Neural crest cell (in vitro differentiated cells): Measurements from ENCODE around the gene SUPV3L1. TPM values are rescaled to one million over a fixed set of nuclear protein-coding genes. Genes with fewer than 3 reads are reported as not detected.
A peak's percentile ranks its signal among the peaks of the same experiment; 100 is the strongest.

Experiments
- DNase-seq: peaks from one replicate; pipeline ENCODE4 v3.0.0; 2021; ENCODE audit warnings: low read depth, mixed read lengths, low spot score
- H3K27ac Mint-ChIP-seq: one replicate; pipeline ENCODE4 v1.8.0; 2021; ENCODE audit warnings: mild to moderate bottlenecking, mixed read lengths; ENCODE audit not compliant: unreplicated experiment
- H3K27me3 Mint-ChIP-seq: 2 replicates; pipeline ENCODE4 v1.8.0; 2021; ENCODE audit warnings: low read depth, mild to moderate bottlenecking, mixed read lengths
- H3K36me3 Mint-ChIP-seq: 2 replicates; pipeline ENCODE4 v1.8.0; 2021; ENCODE audit warnings: low read depth, mild to moderate bottlenecking, mixed read lengths
- H3K4me1 Mint-ChIP-seq: 2 replicates; pipeline ENCODE4 v1.8.0; 2021; ENCODE audit warnings: mixed read lengths
- H3K4me3 Mint-ChIP-seq: one replicate; pipeline ENCODE4 v1.8.0; 2021; ENCODE audit warnings: mild to moderate bottlenecking, mixed read lengths
- H3K9me3 Mint-ChIP-seq: 2 replicates; pipeline ENCODE4 v1.8.0; 2021; ENCODE audit warnings: mixed read lengths
- total RNA-seq: library from RNA; stranded (reverse); gene quantifications from 2 replicates; pipeline ENCODE4 v1.2.1, GENCODE V29; 2021
- TF ChIP-seq, protein P1 (sequence below): fragments of 200-600 bp; sonication (generic); conservative IDR thresholded peaks from 2 replicates; pipeline ENCODE4 v1.5.0; 2021; ENCODE audit warnings: antibody characterized with exemption, mild to moderate bottlenecking

Gene SUPV3L1
- total RNA-seq, 1 donor from 2014 or later = 39.4 TPM

DNA sequence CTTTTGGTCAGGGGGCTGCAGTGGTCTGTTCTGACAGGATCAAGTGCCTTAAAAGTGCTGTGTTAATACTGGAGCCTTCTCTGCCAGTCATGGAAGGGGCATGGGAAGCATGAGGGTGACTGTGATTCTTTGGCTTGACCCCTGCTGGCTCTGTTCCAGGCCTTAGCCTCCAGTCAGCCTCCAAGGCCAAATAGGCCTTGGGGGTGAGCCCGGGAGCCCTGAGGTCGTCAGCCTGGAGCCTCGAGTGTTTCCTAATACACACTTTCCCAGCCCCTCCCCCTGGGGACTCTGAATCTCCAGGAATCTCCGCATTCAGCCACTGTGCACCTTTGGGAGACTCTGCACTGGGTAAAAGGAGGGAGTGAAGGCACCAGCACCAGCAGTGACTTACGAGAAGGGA, 50.1 kb downstream of the SUPV3L1 start:
- H3K9me3 Mint-ChIP-seq = no peaks in the 10 kb centered on the region
- peaks cover 24% of the 10 kb centered on the region for H3K4me1 Mint-ChIP-seq
- H3K27me3 Mint-ChIP-seq = no peaks in the 10 kb centered on the region

GRCh38 chr10:69232252-69232651, 52.2 kb downstream of the SUPV3L1 start:
- no peak for DNase-seq
- no peaks in the 10 kb centered on the region for H3K9me3 Mint-ChIP-seq
- H3K36me3 Mint-ChIP-seq = no peaks in the 10 kb centered on the region
- no peak overlapping the region for H3K4me3 Mint-ChIP-seq
- H3K4me1 Mint-ChIP-seq = peaks cover 14% of the 10 kb centered on the region
- no peaks in the 10 kb centered on the region for H3K27me3 Mint-ChIP-seq
- TF ChIP-seq, protein P1, sequence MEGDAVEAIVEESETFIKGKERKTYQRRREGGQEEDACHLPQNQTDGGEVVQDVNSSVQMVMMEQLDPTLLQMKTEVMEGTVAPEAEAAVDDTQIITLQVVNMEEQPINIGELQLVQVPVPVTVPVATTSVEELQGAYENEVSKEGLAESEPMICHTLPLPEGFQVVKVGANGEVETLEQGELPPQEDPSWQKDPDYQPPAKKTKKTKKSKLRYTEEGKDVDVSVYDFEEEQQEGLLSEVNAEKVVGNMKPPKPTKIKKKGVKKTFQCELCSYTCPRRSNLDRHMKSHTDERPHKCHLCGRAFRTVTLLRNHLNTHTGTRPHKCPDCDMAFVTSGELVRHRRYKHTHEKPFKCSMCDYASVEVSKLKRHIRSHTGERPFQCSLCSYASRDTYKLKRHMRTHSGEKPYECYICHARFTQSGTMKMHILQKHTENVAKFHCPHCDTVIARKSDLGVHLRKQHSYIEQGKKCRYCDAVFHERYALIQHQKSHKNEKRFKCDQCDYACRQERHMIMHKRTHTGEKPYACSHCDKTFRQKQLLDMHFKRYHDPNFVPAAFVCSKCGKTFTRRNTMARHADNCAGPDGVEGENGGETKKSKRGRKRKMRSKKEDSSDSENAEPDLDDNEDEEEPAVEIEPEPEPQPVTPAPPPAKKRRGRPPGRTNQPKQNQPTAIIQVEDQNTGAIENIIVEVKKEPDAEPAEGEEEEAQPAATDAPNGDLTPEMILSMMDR = no peak
- H3K27ac Mint-ChIP-seq = no peak overlapping the region

More for the DNA sequence above, 50.1 kb downstream of the SUPV3L1 start:
- DNase-seq = no peak
- H3K4me3 Mint-ChIP-seq = no peak overlapping the region
- TF ChIP-seq, protein P1 = no peak
- H3K27ac Mint-ChIP-seq = no peak overlapping the region
- no peaks in the 10 kb centered on the region for H3K36me3 Mint-ChIP-seq

DNA sequence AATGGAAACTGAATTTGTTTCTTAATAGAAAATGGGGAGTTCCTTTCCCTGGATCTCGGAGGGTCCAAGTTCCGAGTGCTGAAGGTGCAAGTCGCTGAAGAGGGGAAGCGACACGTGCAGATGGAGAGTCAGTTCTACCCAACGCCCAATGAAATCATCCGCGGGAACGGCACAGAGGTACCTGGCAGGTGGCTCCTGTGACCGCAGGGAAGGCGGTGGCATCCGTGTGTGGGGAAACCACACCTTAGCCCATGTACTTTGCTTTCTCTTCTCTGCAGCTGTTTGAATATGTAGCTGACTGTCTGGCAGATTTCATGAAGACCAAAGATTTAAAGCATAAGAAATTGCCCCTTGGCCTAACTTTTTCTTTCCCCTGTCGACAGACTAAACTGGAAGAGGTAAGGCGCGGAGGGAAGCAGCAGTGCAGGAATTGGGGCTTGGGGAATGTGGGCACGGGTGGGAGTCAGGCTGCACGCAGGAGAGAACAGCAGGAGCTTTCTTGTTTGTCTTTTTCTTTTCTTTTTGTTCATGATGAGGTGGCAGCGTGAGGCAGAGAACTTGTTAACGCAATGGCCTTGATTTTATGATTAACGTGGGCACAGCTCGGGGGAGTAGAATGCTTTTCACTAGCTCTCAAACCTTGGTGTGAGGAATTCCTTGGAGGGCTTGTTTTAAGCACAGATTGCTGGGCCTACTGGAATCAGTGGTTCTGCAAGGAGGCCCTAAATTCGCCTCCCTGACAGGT, 52.9 kb downstream of the SUPV3L1 start:
- DNase-seq = no peak
- H3K27me3 Mint-ChIP-seq = no peaks in the 10 kb centered on the region
- peaks cover 14% of the 10 kb centered on the region for H3K4me1 Mint-ChIP-seq
- H3K36me3 Mint-ChIP-seq = no peaks in the 10 kb centered on the region
- TF ChIP-seq, protein P1 = no peak
- H3K9me3 Mint-ChIP-seq = no peaks in the 10 kb centered on the region
- peak overlapping the region; percentile 59 for H3K27ac Mint-ChIP-seq
- no peak overlapping the region for H3K4me3 Mint-ChIP-seq

DNA sequence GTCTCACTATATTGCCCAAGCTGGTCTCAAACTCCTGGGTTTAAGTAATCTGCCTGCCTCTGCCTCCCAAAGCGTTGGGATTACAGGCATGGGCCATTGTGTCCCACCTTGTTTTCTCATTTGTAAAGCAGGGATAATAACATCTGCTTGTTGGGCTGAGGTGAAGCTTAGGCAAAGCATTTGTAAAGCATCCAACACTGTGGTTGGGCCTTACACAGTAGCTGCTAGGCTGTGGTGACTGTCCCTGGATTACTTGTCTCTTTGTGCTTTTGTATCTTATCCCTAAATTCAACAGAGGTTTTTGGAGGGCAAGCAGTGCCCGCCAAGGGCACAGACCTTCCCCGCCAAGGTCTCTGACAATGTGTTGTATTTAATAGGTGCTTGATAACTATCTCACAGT, 54.4 kb downstream of the SUPV3L1 start:
- H3K4me3 Mint-ChIP-seq = no peak overlapping the region
- H3K4me1 Mint-ChIP-seq = peaks cover 14% of the 10 kb centered on the region
- H3K27me3 Mint-ChIP-seq = no peaks in the 10 kb centered on the region
- no peaks in the 10 kb centered on the region for H3K9me3 Mint-ChIP-seq
- H3K36me3 Mint-ChIP-seq = no peaks in the 10 kb centered on the region
- no peak overlapping the region for H3K27ac Mint-ChIP-seq
- TF ChIP-seq, protein P1 = no peak
- no peak for DNase-seq

GRCh38 chr10:69237528-69238159, 57.6 kb downstream of the SUPV3L1 start:
- H3K9me3 Mint-ChIP-seq = no peaks in the 10 kb centered on the region
- H3K4me3 Mint-ChIP-seq = no peak overlapping the region
- H3K4me1 Mint-ChIP-seq = peaks cover 20% of the 10 kb centered on the region
- H3K36me3 Mint-ChIP-seq = no peaks in the 10 kb centered on the region
- TF ChIP-seq, protein P1 = peak; percentile 96
- no peak overlapping the region for H3K27ac Mint-ChIP-seq
- H3K27me3 Mint-ChIP-seq = no peaks in the 10 kb centered on the region
- DNase-seq = peak; percentile 97
